ENCODE results near the gene GFAP.

Gene GFAP

DNA sequence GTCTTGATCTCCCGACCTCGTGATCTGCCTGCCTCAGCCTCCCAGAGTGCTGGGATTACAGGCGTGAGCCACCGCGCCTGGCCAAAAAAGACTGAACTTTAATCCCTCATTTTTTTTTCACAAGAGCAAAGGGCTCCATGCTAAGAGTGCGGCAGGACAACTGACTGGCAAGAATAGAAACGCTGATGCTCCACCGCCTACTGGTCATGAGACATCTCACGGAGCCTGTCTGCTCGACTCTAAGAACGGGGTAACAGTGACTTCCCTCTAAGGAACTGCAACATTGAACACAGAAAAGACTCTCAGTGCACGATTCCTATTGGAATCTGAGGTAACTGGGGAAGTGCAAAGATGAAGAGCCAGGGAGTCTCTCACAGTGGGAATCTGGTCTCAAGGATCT, 43.7 kb downstream of the GFAP start:
- ATAC-seq: no peak
- DNase-seq: no peak
- H3K27ac Mint-ChIP-seq: peak overlapping the region in 1 of 2 donors; percentile 48

DNA sequence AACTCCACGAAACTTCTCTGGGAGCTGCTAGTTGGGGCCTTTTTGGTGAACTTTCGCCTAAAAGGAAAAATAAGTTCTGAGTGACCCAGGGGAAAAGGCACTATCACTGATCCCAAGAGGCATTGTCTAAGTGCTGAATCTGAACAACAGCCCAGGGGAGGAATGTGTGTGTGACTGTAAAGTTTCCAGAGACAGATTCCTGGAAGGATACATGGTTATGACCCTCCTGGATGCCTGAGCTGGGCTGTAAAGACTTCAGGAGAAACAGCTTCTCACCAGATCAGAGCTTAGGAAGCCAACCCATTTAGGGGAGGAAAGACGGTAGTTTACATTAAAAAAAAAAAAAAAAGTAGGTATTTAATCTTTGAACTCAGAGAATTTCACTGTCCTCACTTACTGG, 47.5 kb downstream of the GFAP start:
- Mint-ChIP-seq H3K9me3 (no peaks in the 10 kb centered on the region), H3K4me3 (no peak overlapping the region), H3K4me1 (no peaks in the 10 kb centered on the region), H3K27ac (no peak overlapping the region), H3K27me3 (no peaks in the 10 kb centered on the region)
- ATAC-seq (no peak), DNase-seq (no peak)

More for the DNA sequence above, 43.7 kb downstream of the GFAP start:
- H3K27me3 Mint-ChIP-seq: no peaks in the 10 kb centered on the region
- H3K4me3 Mint-ChIP-seq: no peak overlapping the region
- no peaks in the 10 kb centered on the region for H3K9me3 Mint-ChIP-seq
- no peaks in the 10 kb centered on the region for H3K4me1 Mint-ChIP-seq

DNA sequence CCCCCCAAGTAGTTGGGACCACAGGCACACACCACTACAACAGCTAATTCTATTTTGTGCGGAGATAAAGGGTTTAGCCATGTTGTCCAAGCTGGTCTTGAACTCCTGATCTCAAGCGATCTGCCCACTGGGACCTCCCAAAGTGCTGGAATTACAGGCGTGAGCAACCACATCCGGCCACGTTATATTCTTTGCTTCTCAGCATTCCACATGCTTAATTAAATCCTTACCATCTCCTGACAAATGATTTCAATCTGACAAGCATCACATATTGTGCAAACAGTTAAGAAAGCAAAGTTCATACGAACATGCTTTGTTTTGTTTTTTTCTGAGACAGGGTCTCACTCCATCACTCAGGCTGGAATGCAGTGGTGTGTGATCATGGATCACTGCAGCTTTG, 49.4 kb downstream of the GFAP start:
- no peaks in the 10 kb centered on the region for H3K27me3 Mint-ChIP-seq
- no peaks in the 10 kb centered on the region for H3K4me1 Mint-ChIP-seq
- DNase-seq (no peak), ATAC-seq (no peak)
- no peak overlapping the region for H3K27ac Mint-ChIP-seq
- H3K4me3 Mint-ChIP-seq: no peak overlapping the region
- H3K9me3 Mint-ChIP-seq: no peaks in the 10 kb centered on the region

DNA sequence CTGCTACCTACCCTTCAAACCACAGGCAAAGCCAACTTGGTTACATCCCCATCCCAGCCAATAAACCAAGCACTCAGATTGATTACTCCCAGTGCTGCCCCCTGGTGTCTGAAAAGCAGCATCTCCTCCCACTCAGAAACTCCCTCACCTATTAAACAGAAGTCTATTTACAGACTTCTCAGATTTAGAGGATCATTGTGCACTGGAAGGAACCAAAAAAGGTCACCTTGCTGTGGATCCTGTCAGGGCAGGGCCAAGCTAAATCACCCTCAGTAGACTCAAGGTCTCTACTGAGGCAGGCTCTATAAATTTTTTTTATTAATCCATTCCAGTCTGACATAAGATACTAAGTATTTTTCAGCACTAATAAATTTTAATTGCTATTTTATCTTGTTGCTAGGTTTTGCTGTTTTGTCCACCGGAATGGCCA, 50.1 kb downstream of the GFAP start:
- DNase-seq: peak; percentile 61 to 70
- H3K4me3 Mint-ChIP-seq: no peak overlapping the region
- peak; percentile 74 for ATAC-seq
- no peaks in the 10 kb centered on the region for H3K9me3 Mint-ChIP-seq
- no peaks in the 10 kb centered on the region for H3K4me1 Mint-ChIP-seq
- no peak overlapping the region for H3K27ac Mint-ChIP-seq
- no peaks in the 10 kb centered on the region for H3K27me3 Mint-ChIP-seq

DNA sequence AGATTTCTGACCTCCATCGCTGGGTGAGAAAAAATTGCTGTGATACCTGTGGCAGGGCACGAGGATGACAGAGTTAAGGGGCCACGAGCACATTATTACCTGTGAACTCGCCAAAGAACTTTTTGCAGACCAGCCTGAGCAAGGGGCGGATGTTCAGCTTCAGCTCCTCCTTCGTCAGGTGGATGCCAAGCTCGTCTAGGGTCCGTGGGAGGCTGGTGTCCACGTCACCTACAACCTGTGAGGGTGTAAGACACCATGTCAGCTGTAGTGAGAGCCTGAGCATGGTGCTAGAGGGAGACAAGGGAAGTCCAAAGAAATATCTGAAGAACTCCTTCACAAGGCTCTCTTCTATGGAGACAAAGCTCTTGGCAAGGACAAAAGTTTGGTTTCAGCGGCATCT, 50.5 kb downstream of the GFAP start:
- Mint-ChIP-seq H3K27ac (no peak overlapping the region), H3K9me3 (no peaks in the 10 kb centered on the region), H3K27me3 (no peaks in the 10 kb centered on the region), H3K4me3 (no peak overlapping the region), H3K4me1 (no peaks in the 10 kb centered on the region)
- no peak for DNase-seq
- no peak for ATAC-seq

DNA sequence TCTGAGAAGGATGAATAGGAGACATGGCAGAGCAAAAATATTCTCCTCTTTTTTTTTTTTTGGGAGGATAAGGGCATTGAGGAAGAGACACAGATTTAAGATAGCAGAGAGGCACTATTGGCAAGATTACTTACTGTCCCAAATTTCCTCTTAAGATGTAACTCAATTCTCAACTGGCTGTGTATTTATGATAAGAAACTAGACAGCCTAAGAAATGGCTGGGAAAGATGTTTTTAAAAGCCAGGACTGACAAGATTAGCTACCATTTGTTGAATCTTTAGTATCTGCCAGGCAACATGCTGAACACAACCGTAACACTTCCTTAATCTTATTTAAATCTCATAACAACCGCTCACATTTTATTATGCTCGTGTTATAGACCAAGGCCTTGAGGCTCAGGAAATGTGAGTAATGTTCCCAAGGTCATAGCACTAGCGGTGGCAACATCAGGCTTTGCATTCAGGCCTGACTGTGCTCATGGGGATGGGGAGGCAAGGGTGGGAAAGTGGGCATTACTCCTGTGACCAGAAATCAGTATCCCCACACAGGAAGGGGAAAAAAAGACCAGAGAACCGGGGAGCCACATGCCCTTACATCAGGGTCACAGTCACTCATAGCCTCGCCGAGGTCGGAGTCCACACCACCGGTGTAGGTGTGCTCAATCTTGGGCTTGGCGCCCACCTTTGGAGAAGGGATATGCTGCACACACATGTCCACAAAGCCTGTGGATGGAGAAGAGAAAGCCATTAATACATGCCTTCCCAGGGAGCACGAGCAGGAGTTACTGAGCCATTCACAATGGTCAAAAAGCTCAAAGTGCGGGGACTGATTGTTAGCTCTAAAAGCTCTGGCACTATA, 52.0 kb downstream of the GFAP start:
- no peak overlapping the region for H3K27ac Mint-ChIP-seq
- ATAC-seq: no peak
- H3K9me3 Mint-ChIP-seq: no peaks in the 10 kb centered on the region
- no peaks in the 10 kb centered on the region for H3K4me1 Mint-ChIP-seq
- no peaks in the 10 kb centered on the region for H3K27me3 Mint-ChIP-seq
- no peak overlapping the region for H3K4me3 Mint-ChIP-seq
- DNase-seq: no peak

DNA sequence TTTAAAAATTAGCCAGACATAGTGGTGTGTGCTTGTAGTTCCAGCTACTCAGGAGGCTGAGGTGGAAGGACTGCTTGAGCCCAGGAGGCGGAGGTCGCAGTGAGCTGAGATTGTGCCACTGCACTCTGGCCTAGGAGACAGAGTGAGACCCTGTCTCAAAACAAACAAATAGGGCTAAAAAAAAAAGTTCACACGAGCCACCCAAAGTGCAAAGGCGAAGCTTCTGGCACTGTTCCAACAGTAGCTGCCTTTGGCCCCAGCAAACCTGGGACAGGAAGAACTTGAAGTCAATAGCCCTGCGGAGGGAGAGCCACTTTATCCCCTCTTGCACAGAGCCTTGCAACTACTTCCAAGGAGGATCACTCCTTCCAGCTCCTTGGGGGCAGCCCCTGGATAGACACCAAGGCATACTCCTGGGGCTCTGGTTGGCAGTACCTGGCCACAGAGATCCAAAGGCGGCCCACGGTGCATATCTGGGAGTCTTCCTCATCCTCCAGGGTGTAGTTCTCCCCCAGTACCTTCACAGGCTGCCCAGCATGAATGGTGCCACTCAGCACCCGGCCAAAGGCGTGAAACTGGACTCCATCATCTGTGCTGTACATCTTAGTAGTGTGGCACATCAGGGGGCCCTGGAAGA, 52.9 kb downstream of the GFAP start:
- no peak for ATAC-seq
- DNase-seq: no peak

DNA sequence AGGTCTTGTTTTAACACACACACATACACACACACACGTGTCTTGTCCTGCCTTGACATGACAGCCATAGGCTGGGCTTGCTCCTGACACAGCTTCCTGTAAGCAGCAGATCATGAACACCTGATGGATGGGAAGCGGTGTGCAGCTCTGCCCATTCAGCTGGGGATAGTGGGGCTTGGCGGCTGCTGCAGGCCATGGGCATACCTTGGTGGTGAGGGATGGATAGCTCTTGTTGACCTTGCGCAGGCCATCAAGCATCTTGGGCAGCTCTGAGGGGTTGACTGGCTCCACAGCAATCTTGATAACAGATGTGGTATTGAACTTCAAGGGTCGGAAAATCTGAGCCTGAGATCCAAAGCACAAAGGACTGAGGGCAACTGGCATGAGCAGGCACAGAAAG, 55.6 kb downstream of the GFAP start:
- H3K9me3 Mint-ChIP-seq: no peaks in the 10 kb centered on the region
- DNase-seq (no peak), ATAC-seq (no peak)
- no peaks in the 10 kb centered on the region for H3K27me3 Mint-ChIP-seq
- H3K27ac Mint-ChIP-seq: peak overlapping the region in 1 of 2 donors; percentile 42
- H3K4me3 Mint-ChIP-seq: no peak overlapping the region
- H3K4me1 Mint-ChIP-seq: no peaks in the 10 kb centered on the region

More for the DNA sequence above, 52.9 kb downstream of the GFAP start:
- H3K27me3 Mint-ChIP-seq: no peaks in the 10 kb centered on the region
- no peak overlapping the region for H3K27ac Mint-ChIP-seq
- H3K4me1 Mint-ChIP-seq: no peaks in the 10 kb centered on the region
- H3K9me3 Mint-ChIP-seq: no peaks in the 10 kb centered on the region
- no peak overlapping the region for H3K4me3 Mint-ChIP-seq

DNA sequence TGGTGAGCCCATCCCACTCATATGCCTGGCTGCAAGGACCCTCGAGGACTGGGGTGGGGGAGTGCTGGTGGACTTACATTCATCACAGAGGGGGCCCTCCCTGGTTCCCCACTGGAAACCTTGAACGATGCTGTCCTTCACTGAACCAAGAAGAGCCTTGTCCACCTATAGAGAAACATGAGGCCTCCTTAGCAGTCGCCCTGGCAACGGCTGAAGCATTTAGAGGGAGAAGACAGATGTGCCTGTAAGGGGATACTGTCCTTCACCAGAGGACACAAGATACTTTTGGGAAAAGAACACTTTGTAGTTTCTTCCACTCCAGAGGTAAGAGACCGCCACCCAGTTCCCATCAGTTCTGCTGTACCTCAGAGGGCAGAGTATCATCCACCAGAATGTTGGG, 61.1 kb downstream of the GFAP start:
- DNase-seq (no peak), ATAC-seq (no peak)
- Mint-ChIP-seq H3K4me3 (no peak overlapping the region), H3K27ac (peak overlapping the region in 1 of 2 donors; percentile 45), H3K9me3 (no peaks in the 10 kb centered on the region), H3K27me3 (no peaks in the 10 kb centered on the region), H3K4me1 (no peaks in the 10 kb centered on the region)
